Measurements from ENCODE around the gene PHF1.

PHF1 gene

DNA sequence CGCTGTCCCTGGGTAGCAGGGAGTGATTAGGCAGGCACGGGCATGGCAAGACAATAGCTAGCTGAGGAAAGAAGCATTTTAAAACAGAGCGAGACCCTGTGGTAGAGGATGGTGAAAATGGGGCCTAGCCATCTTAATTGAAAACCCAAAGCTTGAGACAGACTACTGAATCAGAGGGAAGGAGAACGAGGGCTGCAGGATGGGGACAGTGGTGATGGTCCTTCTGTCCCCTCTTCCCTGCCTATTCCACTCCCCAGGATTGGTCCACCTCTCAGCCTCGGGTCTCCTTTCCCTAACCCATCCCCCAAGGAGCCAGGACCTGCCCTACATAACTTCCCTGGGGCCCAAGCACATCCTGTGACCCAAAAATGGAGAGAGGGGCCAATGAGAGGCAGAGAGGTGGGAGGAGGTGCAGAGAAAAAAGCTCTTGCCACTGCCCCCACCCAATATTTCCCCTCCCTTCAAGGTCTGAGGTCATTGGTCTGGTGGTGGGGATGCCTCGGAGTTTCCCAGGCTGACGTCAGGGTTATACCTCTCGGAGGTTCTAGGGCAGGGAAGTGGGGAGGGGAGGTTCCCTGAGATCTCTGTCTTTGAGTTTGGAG is 8.0 kb downstream of the PHF1 start:
- DNase-seq, result no peak

DNA sequence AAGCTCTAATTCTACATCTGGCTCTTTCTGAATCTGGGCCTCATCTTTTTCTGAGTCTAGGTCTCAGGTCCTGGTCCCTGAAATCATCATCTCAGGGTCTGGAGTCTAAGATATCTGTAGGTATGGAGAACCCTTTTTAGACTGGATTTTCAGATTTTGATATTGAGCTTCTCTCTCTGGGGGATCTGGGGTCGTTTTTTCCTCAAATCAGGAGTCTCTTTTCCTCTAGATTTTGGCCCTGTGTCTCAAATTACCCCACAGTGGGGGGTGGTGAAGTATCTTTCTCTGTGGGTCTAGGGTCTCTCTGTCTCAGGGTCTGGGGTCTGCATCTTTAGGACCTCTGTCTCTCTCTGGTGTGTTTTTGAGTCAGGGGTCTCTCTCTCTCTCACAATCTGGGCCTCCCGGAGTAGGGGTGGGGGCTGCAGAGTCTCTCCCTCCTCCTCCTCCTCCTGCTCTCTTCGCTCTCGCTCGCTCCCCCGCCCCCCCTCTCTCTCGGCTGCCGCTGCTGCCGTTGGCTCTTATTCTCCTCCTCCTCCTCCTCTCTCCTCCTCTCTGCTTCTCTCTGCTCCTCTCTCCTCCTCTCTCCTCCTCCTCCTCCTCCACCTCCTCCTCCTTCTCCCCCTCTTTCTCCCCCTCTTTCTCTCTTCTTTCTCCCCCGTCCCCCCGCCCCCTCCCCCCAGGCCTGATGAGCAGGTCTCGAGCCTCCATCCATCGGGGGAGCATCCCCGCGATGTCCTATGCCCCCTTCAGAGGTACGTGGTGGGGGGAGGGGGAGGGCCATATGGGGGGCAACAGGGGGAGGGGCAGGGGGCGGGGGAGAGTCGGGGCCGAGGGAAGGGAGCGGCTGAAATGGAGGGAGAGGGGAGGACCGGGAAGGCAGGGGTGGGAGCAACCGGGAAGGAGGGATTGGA is 9.0 kb downstream of the PHF1 start, which contains the start of gene SYNGAP1:
Gene SYNGAP1, plus strand, starts transcription at position 486 of the 911 bp plus-strand sequence. Its CDS starts 200 bp downstream, at position 686.
- DNase-seq, result no peak

GRCh38 chr6:33420491-33421343 is 9.9 kb downstream of the PHF1 start:
- no peak for DNase-seq

DNA sequence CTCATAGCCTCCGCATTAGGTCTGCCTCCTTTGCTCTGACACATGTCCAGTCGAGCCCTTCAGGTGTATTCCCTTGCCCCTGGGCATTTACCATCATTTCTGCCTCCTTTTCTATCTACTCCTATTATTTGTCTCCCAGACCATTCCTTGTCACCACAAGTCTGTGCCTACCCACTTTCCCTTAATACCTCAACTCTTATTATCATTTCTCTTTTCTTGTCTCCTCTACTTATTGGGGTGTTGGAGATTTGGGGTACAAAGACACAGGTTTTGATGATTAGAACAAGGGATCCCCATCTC is 10.5 kb downstream of the PHF1 start:
- no peak for DNase-seq

GRCh38 chr6:33423777-33424176 is 13.0 kb downstream of the PHF1 start:
- no peak for DNase-seq

DNA sequence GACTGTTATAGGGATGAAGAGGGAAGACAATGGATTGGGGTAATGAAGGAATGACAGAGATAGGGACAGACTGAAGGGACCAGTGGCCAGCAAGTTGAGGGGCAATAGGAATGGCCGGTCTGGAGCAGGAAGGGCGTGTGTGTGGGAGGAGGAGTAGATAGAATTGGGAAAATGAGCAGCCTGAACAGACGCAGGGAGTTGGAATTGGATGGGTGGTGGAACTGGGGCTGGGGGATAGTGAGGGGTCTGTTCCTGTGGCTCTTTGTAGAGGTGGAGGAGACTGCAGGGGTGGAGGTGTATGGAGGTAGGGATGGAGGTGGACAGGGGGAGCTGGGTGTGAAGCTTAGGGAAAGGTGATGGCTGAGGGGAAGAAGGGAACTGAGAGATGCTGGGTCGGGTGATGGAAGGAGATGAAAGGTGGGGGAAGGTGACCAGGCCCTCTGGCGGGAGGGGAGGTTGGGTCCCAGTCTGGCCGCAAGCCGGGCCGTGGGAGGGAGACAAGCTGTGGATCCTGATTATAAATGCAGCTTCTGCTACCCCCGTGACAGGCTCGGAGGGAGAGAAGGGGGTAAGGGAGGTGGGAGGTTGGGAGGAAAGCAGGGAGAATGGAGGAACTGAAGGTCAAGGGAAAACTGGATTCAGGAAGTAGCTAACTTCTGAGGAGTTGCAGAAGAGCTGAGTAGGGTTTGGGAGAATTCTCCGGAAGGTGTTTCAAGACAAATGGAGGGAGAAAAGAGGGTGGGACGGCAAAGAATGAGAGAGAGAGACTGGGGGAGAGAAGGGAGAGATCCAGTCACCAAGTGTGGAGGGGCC is 14.2 kb downstream of the PHF1 start:
- no peak for DNase-seq

DNA sequence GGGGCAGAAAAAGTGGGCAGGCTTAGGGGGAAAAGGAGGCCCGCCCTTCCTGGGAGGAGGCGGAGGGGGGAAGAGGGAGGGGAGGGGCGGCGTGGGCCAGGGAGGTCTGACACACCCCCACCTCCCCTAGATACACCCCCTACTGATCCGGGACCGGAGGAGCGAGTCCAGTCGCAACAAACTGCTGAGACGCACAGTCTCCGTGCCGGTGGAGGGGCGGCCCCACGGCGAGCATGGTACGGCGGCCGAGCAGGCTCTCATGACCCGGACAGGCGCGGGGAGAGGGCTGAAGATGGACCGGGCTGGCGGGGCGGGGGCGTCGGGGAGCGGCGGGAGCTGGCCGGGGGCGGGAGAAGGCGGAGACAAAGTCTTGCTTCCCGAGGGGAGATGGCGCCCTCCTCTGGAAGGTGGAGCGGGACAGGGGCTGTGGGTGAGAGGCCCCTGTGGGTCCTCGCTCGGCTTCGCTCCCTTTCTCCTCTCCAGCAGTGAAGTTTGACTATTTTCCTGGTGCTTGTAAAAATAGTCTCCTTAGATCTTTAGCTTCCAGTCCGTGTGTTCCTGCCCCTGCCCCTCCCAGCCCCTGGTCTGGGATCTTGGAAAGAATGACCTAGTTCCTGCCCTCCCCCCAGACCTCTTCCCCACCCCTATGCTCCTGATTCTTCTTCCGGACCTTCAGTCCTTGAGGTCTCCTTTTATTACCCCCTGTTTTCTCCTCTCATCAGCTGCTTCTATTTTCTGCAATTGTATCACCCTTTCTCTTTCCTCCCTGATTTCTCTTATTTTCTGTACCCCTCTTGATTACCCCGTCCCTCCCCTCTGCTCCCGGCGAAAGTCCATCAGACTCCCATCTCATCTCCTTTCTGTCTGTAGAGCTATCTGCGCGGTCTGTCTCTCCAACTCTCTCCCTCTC is 15.1 kb downstream of the PHF1 start:
- DNase-seq, result peak; percentile 70

GRCh38 chr6:33426590-33427511 is 16.0 kb downstream of the PHF1 start:
- no peak for DNase-seq

- peak; percentile 23 for DNase-seq
Measured at GRCh38 chr6:33427585-33428223, 16.9 kb downstream of the PHF1 start.

GRCh38 chr6:33428224-33428965 is 17.6 kb downstream of the PHF1 start:
- peak; percentile 49 for DNase-seq

DNA sequence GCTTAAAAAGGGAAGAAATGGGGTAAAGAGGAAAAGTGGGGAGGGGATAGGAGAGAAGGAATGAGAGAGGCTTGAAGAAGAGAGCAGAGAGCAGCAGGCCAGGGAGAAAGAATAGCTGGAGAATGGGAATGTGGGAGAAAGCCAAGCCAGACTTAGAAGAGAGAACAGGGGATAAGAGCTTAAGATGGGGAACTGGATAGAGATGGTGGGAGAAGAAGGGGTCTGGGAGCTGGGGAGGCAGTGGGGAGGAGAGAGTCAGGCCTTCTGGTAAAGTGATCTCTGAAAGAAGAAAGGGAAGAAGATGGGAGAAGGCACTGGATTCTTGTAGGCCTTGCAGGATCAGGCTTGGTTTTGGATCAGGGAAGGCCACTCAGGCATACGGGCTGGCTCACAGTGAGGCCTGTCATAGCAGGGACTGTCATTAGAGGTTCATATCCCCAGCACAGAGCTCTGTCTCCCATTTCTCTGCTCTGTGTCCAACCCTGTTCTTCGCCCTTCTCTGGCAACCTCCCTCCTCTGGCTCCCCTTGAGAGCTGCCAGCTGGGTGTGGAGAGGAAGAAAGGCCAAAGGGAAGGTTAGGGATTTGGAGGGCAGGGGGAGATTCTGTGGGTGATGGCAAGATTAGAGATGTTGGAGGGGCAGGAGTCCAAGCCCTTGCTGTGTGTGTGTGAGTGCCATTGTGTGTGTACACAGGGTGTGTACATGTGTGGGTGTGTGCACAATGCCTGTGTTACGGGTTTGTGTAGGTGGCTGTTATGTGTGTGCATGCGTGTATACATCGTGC is 18.3 kb downstream of the PHF1 start:
- DNase-seq, result no peak

GRCh38 chr6:33429750-33430052 is 18.9 kb downstream of the PHF1 start:
- DNase-seq, result no peak

DNA sequence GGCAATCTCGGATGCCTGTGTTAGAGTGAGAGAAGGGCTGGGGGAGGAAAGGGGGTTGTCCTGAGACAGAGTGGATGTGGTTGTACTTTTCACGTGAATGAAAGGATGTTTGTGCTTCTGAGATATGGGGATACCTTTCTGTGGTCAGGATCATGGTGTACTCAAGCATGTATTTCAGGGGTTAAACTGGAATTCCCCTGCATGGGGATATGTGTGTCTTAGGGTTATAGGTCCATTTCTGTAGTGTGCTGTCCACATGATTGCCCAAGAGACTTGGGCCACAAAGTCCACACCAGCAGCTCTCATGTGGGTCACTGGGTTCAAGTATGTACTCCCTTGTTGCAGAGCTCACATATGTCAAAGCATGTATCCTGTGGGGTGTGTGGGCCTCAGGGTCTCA is 19.5 kb downstream of the PHF1 start:
- no peak for DNase-seq

DNA sequence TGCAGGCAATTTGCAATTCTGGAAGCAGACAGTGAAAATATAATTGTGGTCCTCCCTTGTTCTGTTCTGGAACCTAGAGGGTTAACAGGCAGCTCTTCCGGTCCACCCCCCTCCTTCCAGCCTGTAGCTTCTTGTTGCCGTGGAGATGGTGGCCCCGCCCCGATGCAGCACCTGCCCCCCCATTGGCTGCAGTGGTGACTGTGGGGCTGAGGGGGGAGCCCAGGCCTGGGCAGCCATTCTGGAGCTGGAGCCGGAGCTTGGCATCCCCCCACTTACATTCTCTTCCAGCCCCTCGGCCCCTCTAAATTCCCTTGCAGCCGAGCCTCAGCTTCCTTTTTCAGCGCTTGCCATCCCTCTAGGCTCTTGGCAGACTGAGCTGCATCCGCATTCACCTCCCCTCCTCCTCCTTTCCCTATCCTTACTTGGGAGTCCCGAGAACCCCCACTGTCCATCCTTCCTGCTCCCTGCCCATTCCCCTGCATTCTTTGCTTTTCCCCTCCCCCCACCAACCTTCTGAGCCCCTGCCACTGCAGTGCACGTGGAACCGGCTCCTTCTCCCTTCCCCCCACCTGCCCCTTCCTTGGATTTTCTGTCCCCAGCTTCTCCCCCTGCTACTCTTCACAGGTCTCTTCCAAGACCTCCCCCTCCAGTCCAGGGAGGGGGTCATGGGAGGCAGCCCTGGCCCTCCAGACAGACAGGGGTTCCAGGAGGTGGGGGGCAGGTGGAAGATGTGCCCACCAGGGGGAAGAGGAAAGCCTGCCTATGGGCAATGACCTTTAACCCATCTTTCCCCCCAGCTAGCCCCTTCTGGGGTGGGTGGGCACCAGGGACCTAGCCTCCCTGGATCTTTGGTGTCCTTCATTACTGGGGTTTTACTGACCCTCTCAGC is 20.4 kb downstream of the PHF1 start:
- peak; percentile 58 for DNase-seq

GRCh38 chr6:33431880-33432541 is 21.2 kb downstream of the PHF1 start:
- no peak for DNase-seq

DNA sequence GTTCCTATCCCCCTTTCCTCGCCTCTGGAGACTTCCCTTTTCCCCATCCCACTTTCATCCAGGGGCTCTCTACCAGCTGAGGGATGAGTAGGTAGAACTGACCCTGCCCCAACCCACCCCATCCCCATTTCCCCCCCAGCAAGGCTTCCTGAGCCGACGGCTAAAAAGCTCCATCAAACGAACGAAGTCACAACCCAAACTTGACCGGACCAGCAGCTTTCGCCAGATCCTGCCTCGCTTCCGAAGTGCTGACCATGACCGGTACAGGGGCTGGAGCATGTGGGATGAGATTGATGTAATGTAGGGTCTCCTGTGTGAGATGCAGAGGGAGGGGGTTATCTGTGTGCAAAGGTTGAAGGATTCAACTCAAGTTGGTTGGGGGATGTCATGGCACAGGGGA is 21.7 kb downstream of the PHF1 start:
- DNase-seq, result no peak

- DNase-seq, result no peak
Measured at GRCh38 chr6:33433001-33433543, 22.3 kb downstream of the PHF1 start.
